Brain microvascular endothelial cell (primary cell): Measurements from ENCODE around the gene OTULIN.

Experiments used
- DNase-seq: peaks from one replicate; pipeline ENCODE4 v3.0.0-alpha.2; 2020
- H3K27ac ChIP-seq: fragments of 250-450 bp; sonication (Bioruptor Pico); 2 replicates; pipeline ENCODE4 v1.5.1; 2020; ENCODE audit warnings: mild to moderate bottlenecking, moderate library complexity
- H3K27me3 ChIP-seq: fragments of 250-450 bp; sonication (Bioruptor Pico); replicated peaks from 2 replicates; pipeline ENCODE4 v1.5.1; 2020; ENCODE audit warnings: mild to moderate bottlenecking
- H3K36me3 ChIP-seq: fragments of 250-450 bp; sonication (Bioruptor Pico); replicated peaks from 2 replicates; pipeline ENCODE4 v1.5.1; 2020; ENCODE audit warnings: mild to moderate bottlenecking
- H3K4me3 ChIP-seq: 2 replicates; pipeline ENCODE4 v1.5.1; 2011; ENCODE audit warnings: low read depth, mild to moderate bottlenecking, control low read depth, low read length, moderate library complexity
- in situ Hi-C: cut with HindIII; loops from 2 replicates; pipeline ENCODE4 v1.10.0; 2017; ENCODE audit warnings: low sequenced_read_pairs, low pct_ligation_motif_present
- TF ChIP-seq, protein P1 (sequence below): IDR thresholded peaks from 2 replicates; pipeline ENCODE4 v1.5.1; 2011; ENCODE audit warnings: low read depth, mild to moderate bottlenecking, moderate library complexity, low read length, control low read depth, inconsistent platforms; ENCODE audit errors: missing control alignments

OTULIN gene

DNA sequence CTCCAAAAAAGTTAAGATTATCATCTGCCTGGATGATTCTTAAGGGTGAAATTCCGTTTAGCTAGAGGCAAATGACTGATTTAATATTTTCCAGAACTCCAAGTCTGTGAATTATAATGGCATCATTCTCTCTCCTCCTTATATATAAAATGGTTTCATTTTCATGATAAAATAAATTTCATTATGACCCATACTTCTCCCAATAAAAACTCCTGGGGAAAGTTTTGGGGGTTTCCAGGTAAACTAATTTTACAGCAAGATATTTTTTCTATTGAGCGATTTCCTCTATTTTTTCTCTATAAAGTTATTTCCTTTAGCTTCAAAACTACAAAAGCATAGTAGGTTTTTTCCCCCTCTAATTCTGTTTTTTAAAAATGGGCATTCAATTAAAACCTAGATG lies 7.6 kb upstream of the OTULIN start:
- H3K4me3 ChIP-seq, result no peak overlapping the region
- no peaks in the 10 kb centered on the region for H3K36me3 ChIP-seq
- H3K27ac ChIP-seq, result no peak overlapping the region
- no peak for DNase-seq
- in situ Hi-C loops, result no loop called here
- TF ChIP-seq, protein P1, sequence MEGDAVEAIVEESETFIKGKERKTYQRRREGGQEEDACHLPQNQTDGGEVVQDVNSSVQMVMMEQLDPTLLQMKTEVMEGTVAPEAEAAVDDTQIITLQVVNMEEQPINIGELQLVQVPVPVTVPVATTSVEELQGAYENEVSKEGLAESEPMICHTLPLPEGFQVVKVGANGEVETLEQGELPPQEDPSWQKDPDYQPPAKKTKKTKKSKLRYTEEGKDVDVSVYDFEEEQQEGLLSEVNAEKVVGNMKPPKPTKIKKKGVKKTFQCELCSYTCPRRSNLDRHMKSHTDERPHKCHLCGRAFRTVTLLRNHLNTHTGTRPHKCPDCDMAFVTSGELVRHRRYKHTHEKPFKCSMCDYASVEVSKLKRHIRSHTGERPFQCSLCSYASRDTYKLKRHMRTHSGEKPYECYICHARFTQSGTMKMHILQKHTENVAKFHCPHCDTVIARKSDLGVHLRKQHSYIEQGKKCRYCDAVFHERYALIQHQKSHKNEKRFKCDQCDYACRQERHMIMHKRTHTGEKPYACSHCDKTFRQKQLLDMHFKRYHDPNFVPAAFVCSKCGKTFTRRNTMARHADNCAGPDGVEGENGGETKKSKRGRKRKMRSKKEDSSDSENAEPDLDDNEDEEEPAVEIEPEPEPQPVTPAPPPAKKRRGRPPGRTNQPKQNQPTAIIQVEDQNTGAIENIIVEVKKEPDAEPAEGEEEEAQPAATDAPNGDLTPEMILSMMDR, result no peak
- H3K27me3 ChIP-seq, result no peaks in the 10 kb centered on the region

DNA sequence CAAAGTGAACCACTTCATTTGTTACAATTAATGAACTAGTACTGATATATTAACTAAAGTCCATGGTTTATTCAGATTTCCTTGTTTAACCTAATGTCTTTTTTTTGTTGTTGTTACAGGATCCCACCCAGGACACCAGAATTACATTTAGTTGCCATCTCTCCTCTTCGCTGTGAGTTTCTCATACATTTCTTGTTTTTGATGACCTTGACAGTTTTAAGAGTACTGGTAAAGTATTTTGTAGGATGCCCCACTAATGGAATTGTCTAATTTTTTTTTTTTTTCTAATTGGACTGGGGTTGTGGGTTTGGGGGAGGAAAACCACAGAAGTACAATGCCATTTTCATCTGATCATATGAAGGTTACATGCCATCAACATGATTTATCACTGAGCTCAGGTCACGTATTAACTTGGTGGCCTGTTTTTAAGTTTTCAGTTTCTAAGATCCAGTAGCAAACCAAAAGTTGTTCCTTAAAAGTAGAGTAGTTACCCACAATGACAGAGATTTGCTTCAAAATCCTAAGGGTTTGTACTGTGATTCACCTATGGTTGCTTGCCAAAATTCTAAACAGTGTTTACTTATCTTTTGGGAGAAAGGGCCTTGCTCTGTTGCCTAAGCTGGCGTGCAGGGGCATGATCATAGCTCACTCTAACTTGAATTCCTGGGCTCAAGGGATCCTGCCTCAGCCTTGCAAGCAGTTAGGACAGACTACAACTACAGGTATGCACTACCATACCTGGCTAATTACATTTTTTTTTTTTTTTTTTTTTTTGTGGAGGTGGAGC lies 4.5 kb upstream of the OTULIN start:
- DNase-seq, result no peak

DNA sequence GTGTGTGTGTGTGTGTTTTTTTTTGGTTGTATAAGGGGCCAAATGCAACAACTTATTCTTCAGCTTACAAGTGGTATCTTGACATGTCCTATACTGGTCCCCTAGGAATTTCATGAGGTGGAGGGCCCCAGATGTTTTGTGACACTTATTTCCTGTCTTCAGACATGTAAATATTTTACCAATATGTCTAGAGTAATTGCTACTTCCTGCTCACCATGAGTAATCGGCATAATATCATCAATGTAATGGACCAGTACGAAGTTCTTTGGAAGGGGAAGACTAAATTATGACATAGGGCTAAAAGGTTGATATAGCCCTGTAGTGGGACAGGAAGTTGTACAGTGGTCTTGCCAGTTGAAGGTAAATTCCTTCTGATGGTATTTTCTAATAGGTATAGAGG lies 3.7 kb upstream of the OTULIN start:
- no peak overlapping the region for H3K4me3 ChIP-seq
- H3K36me3 ChIP-seq, result no peaks in the 10 kb centered on the region
- in situ Hi-C loops, result no loop called here
- TF ChIP-seq, protein P1, result no peak
- no peak overlapping the region for H3K27ac ChIP-seq
- no peak for DNase-seq
- no peaks in the 10 kb centered on the region for H3K27me3 ChIP-seq

More for the DNA sequence above, 4.5 kb upstream of the OTULIN start:
- TF ChIP-seq, protein P1, result no peak
- no peak overlapping the region for H3K4me3 ChIP-seq
- H3K27ac ChIP-seq, result no peak overlapping the region
- in situ Hi-C loops, result no loop called here
- no peaks in the 10 kb centered on the region for H3K36me3 ChIP-seq
- H3K27me3 ChIP-seq, result no peaks in the 10 kb centered on the region

DNA sequence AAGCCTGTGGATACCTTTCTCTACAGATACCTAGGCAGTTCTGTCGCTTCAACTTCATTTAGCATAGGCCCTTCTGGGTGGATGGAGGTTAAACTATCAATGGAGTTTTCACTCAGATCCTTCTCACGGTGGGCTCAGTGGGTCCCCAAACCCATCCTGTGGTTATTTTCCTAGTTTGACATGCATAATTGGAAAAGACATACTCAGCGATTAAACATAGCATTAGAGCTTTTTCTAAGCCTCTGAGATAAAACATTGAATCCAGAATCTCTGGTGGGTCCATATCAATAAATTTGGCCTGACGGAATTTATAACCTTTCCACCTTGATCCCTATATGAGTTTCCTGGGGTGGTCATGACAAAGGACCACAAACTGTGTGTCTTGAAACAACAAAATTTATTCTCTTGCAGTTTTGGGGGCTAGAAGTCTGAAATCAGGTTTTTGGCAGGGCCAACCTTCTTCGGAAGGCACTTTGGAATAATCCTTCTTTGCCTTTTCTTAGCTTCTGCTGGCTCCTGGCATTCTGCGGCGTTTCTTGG lies 1.7 kb upstream of the OTULIN start:
- H3K36me3 ChIP-seq, result no peaks in the 10 kb centered on the region
- TF ChIP-seq, protein P1, result no peak
- no peak for DNase-seq
- H3K27ac ChIP-seq, result no peak overlapping the region
- H3K4me3 ChIP-seq, result no peak overlapping the region
- no peaks in the 10 kb centered on the region for H3K27me3 ChIP-seq
- in situ Hi-C loops, result no loop called here

DNA sequence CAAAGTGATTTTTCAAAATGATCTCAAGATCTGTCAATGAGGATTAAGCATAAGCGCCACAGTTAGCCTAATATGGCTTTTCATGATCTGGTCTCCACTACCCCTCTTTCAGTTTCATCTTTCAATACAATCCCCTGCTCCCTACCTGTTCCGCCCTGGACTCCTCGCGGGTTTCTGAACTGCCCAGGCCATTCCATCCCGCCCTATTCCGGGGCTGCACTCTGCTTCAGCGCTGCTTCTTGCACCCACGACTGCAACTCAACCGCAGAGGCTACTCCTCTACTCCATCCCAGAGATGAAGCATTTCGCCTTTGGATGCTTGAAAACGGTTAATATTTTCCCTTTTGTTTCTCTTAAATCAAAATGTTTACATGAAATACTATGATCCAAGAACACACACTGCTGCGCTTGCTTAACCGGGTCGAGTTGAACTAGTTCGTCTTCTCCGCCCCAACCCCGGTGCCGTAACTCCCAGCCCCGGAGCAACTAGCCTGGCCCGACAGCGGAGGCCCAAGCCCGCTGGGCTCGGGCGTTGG lies 716 bp upstream of the OTULIN start:
- DNase-seq, result no peak
- in situ Hi-C loops, result no loop called here

More for the DNA sequence above, 716 bp upstream of the OTULIN start:
- Histone ChIP-seq H3K36me3 (no peaks in the 10 kb centered on the region), H3K27me3 (no peaks in the 10 kb centered on the region), H3K27ac (peak overlapping the region; percentile 66), H3K4me3 (peak overlapping the region; percentile 78)
- TF ChIP-seq, protein P1, result no peak
